Rectal smooth muscle tissue (tissue), 1 donor: ENCODE measurements around the gene CNTRL.
"Not testable (repeated sequence)": the region's sequence is repeated elsewhere in the genome, so short reads cannot be mapped to it uniquely, and the experiment has no call there.

Source experiments
- H3K27ac ChIP-seq: one replicate; pipeline ENCODE4 v1.7.0; 2013; ENCODE audit warnings: low read depth, low read length, inconsistent platforms
- H3K27me3 ChIP-seq: one replicate; pipeline ENCODE4 v1.7.0; 2013; ENCODE audit warnings: low read length; ENCODE audit not compliant: control insufficient read depth, insufficient read depth
- H3K36me3 ChIP-seq: one replicate; pipeline ENCODE4 v1.7.0; 2013; ENCODE audit warnings: low read length; ENCODE audit not compliant: control insufficient read depth, insufficient read depth
- H3K4me1 ChIP-seq: one replicate; pipeline ENCODE4 v1.7.0; 2013; ENCODE audit warnings: low read length; ENCODE audit not compliant: control insufficient read depth, insufficient read depth
- H3K4me3 ChIP-seq: one replicate; pipeline ENCODE4 v1.7.0; 2013; ENCODE audit warnings: low read length
- H3K9ac ChIP-seq: one replicate; pipeline ENCODE4 v1.7.0; 2013; ENCODE audit warnings: low read length

Gene CNTRL

DNA sequence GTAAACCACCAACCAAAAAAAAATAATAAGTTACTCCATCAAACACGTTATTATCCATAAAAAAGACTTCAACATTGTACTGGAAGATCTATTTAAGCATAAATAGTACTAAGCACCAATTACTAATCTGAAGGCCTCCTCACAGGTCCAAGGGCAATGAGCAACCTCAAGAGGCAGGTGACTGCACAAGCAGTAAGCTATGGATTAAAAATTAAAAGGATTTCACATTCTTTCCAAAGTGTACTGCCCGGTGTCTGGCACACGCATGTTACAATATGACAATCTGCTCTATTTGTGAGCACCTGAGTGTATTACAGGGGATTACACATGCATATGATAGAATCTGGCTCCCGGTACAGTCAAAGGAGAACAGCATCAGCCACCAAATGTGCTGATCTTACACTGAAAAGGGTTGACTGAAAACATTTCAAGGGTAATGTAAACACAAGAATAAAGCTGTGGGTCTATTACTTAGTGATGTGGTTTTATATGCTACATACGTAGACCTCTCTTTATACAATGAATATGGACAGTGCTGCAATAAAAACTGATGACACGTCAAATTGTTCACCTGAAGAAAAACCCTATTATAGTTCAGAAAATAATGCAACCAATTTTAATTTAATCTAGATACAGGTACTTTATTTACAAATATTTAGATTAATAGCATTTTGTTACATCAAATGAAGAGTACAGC, 104.1 kb downstream of the CNTRL start:
- Histone ChIP-seq H3K9ac (no peak overlapping the region), H3K36me3 (peaks cover 8% of the 10 kb centered on the region), H3K4me3 (no peak overlapping the region), H3K27ac (no peak overlapping the region), H3K4me1 (no peaks in the 10 kb centered on the region), H3K27me3 (no peaks in the 10 kb centered on the region)

DNA sequence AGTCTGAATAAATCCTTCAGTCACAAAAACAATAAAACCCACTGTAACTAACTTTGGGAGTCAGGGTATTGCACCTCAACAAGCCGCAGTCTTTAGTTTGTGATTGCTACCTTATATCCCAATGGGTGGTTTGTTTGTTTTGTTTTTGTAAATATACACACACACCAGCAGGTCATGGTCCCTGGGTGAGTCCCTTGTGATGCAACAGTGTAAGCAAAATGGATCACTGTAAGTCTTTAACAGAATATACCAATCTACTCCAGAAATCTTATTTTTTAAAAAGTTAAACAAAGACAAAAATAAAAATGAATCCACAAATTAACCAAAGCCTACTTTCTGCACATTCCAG, 104.6 kb downstream of the CNTRL start:
- H3K36me3 ChIP-seq, H3K4me3 ChIP-seq, H3K27me3 ChIP-seq, H3K9ac ChIP-seq, H3K4me1 ChIP-seq, H3K27ac ChIP-seq: not testable (repeated sequence)

DNA sequence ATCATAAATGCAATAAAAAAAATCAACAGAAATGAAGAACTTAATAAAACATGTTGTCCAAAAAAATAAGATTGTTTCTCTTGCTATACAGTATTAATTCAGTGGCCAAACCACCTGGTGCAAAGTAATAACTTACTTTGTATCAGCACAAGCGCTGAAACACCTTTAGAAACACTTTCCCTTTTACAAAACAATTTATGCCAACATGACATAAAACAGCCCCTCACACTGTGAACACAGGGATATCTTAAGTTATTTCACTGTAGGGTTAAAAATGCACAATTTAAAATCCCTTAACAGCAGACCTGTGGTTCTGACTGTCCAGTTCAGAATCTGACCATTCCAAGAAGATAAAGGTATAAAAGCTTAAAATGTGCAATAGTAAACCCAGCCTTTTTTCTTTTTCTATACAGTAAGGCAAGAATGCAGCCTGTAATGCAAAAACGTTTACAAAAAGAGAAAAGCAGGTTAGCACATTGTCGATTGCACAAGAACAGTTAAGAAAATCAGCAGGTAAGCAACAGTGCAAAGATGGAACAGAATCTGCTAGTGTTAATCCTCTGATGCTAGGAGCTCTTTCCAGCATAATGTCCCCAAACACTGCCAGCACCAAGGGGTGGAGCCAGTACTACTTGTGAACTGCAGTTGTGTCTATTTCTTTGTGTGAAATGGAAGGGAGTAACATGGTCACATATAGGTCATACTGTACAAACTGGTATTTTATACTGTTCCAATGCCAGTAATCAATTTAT, 105.4 kb downstream of the CNTRL start:
- H3K27me3 ChIP-seq: no peaks in the 10 kb centered on the region
- no peak overlapping the region for H3K27ac ChIP-seq
- no peak overlapping the region for H3K9ac ChIP-seq
- H3K4me1 ChIP-seq: no peaks in the 10 kb centered on the region
- peaks cover 7% of the 10 kb centered on the region for H3K36me3 ChIP-seq
- H3K4me3 ChIP-seq: no peak overlapping the region

DNA sequence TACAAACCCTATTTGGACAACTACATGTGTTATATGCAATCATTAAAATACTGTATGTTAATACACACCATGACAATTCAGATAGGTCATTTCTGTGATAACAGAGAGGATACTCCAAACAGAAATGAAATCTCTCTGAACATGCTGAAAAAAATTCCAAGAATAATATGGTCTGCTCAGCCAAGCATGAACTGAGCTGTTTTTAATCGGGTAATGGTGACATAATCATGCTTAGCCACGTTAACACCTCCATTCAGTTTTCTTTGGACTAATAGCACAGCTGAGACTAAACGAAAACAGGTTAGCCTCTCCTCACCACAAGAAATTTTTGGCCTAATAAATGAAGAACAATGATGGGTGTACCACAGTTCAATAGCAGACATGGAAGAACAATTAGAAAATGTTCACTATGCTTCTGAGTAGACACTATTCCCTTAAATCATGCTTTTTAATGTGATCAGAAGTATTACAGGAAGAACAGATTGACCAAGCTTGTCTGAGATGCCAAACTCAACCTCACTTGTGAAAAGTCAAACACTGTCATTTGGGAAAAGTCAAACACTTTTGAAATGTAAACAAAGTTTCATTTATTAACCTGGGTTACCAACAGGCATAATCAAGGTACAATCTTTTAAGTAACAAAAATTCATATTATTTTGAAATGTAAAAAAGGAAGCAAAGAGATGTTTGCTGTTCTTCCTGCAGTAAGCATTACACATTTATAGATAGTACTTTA, 107.5 kb downstream of the CNTRL start:
- no peak overlapping the region for H3K4me3 ChIP-seq
- no peak overlapping the region for H3K27ac ChIP-seq
- no peak overlapping the region for H3K9ac ChIP-seq
- H3K27me3 ChIP-seq: no peaks in the 10 kb centered on the region
- H3K36me3 ChIP-seq: peaks cover 11% of the 10 kb centered on the region
- no peaks in the 10 kb centered on the region for H3K4me1 ChIP-seq

DNA sequence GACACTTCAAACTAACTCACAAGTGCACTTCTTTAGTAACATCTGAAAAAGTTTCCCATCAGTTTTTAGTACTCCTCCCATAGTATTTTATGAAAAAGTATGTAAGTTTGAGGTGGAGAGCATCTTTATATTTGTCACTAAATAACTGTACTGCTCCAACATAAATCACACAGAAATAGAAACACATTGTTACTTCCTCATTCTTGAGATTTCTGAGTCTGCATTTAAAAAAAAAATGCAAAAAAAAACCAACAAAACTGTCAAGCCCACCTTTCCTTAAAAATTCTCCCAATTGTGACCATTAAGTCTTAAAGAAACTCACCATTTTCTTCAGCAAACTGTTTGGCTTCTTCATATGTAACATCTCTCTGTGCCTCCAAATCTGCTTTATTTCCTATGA, 108.2 kb downstream of the CNTRL start:
- no peak overlapping the region for H3K9ac ChIP-seq
- H3K4me3 ChIP-seq: no peak overlapping the region
- peaks cover 2% of the 10 kb centered on the region for H3K4me1 ChIP-seq
- peaks cover 11% of the 10 kb centered on the region for H3K36me3 ChIP-seq
- H3K27ac ChIP-seq: no peak overlapping the region
- no peaks in the 10 kb centered on the region for H3K27me3 ChIP-seq

DNA sequence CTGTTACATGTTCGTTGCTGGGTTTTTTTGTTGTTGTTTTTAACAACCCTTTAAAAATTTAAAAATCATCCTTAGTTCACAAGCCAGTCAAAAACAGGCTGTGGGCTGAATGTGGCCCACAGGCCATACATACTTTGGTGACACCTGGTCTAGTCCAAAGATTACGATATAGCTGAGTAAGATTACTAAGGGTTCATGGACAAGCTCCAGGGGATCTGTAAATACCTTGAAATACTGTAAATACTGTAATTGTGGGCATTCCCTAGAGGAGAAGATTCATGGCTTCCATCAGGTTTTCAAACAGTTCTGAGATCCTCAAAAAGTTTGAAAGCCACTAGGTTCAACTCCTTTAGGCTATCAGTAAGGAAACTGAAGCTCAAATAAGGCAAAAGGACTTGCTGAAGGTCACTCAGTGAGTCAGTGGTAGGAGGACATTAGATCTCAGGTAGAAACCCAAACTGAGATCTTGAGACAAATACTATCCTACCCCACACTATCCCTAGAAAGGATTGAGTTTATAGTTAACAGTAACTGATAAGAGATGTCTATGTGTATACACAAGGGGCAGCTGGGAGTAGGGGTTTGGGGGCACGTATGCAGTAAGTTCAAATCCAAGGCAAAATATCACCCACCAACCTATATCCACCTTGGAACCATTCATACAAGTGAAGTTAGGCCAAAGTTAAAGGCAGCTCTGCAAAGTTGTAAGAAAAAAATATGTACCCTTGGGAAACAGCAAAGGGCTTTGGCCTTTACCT, 109.1 kb downstream of the CNTRL start:
- Histone ChIP-seq H3K9ac (no peak overlapping the region), H3K4me1 (peaks cover 4% of the 10 kb centered on the region), H3K27me3 (no peaks in the 10 kb centered on the region), H3K36me3 (peaks cover 11% of the 10 kb centered on the region), H3K4me3 (no peak overlapping the region), H3K27ac (no peak overlapping the region)

DNA sequence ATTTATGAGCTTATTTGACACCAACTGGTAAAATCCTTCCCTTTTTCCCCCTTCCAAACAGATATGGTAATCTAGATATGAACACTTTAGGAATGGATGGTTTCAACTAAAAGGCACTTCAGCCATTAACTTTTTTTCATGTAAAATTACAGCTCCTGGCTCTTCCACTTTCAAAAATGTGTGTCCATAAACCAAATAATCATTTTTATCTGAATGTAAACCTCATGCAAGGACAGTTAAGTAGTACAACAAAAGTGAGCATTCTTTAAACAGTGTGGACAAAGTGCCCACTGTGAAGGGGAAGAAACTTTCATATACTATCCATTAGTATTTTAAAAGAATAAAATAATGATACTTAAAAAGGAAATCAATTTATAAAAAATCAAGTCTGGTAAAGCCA, 109.7 kb downstream of the CNTRL start:
- Histone ChIP-seq H3K4me3 (no peak overlapping the region), H3K4me1 (peaks cover 4% of the 10 kb centered on the region), H3K9ac (no peak overlapping the region), H3K27me3 (no peaks in the 10 kb centered on the region), H3K27ac (no peak overlapping the region), H3K36me3 (peaks cover 11% of the 10 kb centered on the region)

DNA sequence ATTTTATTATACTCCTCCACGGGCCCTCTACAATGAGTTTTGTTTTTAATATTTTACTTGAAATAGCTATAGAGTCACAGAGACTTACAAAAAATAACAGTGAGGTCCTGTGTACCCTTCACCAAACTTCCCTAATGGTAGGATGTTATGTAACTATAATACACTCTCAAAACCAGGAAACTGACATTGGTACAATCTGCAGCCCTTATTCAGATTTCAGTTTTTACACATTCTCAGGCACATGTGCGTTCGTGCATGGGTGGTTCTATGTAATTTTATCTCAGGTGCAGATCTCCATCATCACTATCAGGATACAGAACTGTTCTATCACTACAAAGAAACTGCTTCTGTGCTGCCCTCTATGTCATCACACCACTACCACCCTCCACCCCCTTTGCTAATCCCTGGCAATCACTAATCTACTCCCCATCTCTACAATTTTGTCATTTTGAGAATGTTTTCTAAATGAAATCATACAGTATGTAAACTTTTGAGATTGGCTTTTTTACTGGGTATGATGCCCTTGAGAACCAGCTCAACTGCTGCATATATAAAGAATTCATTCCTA, 110.5 kb downstream of the CNTRL start:
- no peaks in the 10 kb centered on the region for H3K27me3 ChIP-seq
- H3K4me3 ChIP-seq: no peak overlapping the region
- no peak overlapping the region for H3K9ac ChIP-seq
- H3K27ac ChIP-seq: no peak overlapping the region
- H3K4me1 ChIP-seq: peaks cover 4% of the 10 kb centered on the region
- peaks cover 11% of the 10 kb centered on the region for H3K36me3 ChIP-seq

DNA sequence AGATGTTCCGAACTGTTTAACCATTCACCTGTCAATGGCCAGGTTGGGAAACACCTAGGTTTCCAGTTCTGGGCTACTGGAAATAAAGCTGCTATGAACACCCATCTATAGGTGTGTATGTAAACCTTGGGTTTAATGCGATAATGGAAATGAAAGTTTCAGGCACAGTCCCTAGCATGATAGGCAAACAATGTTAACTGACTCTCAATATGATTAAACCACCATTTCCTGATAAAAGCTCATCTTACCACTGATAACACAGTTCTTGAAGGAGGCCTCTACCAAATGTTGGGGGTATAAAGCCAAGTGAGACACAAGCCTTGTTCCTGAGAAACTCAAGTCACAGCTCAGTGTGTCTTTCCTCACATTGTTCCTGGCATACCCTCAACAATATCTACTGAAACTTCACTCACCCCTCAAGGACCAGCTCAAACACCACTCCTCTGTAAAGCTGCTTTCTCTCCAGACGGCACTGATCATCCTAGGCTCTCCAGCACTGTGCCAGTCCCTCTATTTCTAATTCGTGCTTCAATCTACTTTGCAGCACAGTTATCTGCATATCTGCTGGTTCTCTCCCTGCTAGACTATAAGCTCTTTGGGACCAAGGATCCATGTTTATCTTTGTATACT, 111.1 kb downstream of the CNTRL start:
- Histone ChIP-seq H3K4me3 (no peak overlapping the region), H3K4me1 (peaks cover 6% of the 10 kb centered on the region), H3K9ac (no peak overlapping the region), H3K27ac (no peak overlapping the region), H3K27me3 (no peaks in the 10 kb centered on the region), H3K36me3 (peaks cover 8% of the 10 kb centered on the region)

DNA sequence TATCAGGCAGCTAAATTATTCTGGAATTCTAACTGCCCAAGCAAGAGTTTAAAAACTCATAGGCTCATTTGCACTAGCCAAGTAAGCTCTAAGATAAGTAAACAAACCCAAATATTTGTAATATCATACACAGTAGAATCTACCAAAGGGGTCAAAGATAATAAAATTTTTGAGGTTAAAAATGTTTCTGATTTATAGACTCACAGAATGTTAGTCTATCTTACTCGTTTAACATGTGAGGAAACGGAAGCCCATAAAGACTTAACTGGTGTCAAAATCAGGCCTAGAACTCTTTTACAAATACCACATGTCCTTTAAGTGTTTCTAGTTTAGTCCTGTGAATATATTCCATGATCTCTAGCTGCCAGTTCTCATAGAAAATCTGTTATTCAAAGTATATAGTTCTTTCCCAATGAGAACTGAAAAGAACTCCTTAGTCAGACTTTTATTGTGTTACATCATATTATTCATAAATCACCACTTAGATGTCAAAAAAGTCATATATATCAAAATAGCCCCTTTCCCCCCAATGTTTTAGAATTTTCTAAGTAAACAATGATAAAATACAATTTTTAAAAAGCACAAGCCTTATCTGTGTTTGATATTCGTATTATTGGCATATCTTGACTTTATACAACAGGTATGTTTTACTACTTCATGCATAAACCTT, 113.0 kb downstream of the CNTRL start:
- Histone ChIP-seq H3K4me3 (no peak overlapping the region), H3K27me3 (no peaks in the 10 kb centered on the region), H3K4me1 (peaks cover 9% of the 10 kb centered on the region), H3K27ac (no peak overlapping the region), H3K9ac (no peak overlapping the region), H3K36me3 (peaks cover 4% of the 10 kb centered on the region)

DNA sequence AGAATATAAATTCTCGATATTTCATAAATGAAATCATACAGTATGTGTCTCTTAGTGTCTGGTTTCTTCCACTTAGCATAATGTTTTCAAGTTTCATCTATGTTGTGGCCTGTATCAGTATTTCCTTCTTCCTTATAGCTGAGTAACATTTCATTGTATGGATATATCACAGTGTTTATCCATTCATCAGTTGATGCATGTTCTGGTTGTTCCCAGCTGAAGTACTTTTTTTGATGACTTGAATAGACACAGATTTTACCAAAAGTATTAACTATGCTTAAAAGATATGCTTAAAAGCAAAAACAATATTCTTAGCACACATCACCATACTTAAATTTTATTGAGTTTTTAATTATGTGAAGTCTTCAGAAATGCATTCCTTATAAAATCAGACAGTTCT, 114.3 kb downstream of the CNTRL start:
- Histone ChIP-seq H3K27me3 (no peaks in the 10 kb centered on the region), H3K36me3 (peaks cover 4% of the 10 kb centered on the region), H3K9ac (no peak overlapping the region), H3K27ac (no peak overlapping the region), H3K4me1 (peaks cover 14% of the 10 kb centered on the region), H3K4me3 (no peak overlapping the region)
